ENCODE measurements around the gene ANKRD63.

GRCh38 chr15:40256638-40257235 lies 26.1 kb downstream of the ANKRD63 start:
- TF ChIP-seq EZH2 (IDR thresholded peaks at IDR 0.05; ENCODE audit: borderline replicate concordance) = no peak
- no peak for TF ChIP-seq CTCF (IDR thresholded peaks at IDR 0.05; ENCODE audit: poor library complexity)
- TF ChIP-seq EZH2phosphoT487 (IDR thresholded peaks at IDR 0.05; ENCODE audit: low read depth, severe bottlenecking, unreplicated experiment) = no peak

Measured in hepatocyte (in vitro differentiated cells).